CD4-positive, alpha-beta T cell (primary cell): ENCODE data around the gene PRR16. TPM values are rescaled to one million over a fixed set of nuclear protein-coding genes. Genes with fewer than 3 reads are reported as not detected.

ENCODE experiments used
- ATAC-seq: fragments of 200-7000 bp; cut with Tn5 transposase; one replicate; pipeline ENCODE4 v1.10.0; 2022; ENCODE audit warnings: mild to moderate bottlenecking; ENCODE audit not compliant: poor library complexity
- CTCF ChIA-PET: fragments of 350-600 bp; sonication (Branson Sonifier 250); formaldehyde crosslinking; loops from one replicate; lab custom pipeline; 2021; ENCODE audit warnings: antibody characterized with exemption, inconsistent platforms; lab: Charles Lee
- POLR2A ChIA-PET: fragments of 350-600 bp; sonication (Branson Sonifier 250); formaldehyde crosslinking; loops from one replicate; lab custom pipeline; 2021; ENCODE audit warnings: antibody characterized with exemption, inconsistent platforms; lab: Charles Lee
- DNase-seq, 14 experiments: peaks; one replicate each; pipeline ENCODE4 v3.0.0-alpha.2; 2013 to 2020; ENCODE audit warnings: mixed read lengths in 2 of 14
- H3K27ac ChIP-seq, 2 donors: one replicate each; pipeline versions ENCODE4 v1.5.1 to v1.7.0; 2013; ENCODE audit warnings: low read length in 2 of 2, low read depth in 1 of 2, mild to moderate bottlenecking in 1 of 2
- H3K27me3 ChIP-seq, 2 experiments: 1 replicate in 1 of 2; 2 replicates in 1 of 2; pipeline versions ENCODE4 v1.6.1 to v1.7.0; 2013; ENCODE audit warnings: low read length in 2 of 2, control low read depth in 1 of 2, mild to moderate bottlenecking in 1 of 2, moderate library complexity in 1 of 2; ENCODE audit not compliant: insufficient read depth in 2 of 2, control insufficient read depth in 1 of 2
- H3K36me3 ChIP-seq: one replicate; pipeline ENCODE4 v1.6.1; 2013; ENCODE audit warnings: low read length, control low read depth; ENCODE audit not compliant: insufficient read depth
- H3K4me1 ChIP-seq: one replicate; pipeline ENCODE4 v1.6.1; 2013; ENCODE audit warnings: low read length, control low read depth; ENCODE audit not compliant: insufficient read depth
- H3K4me3 ChIP-seq: one replicate; pipeline ENCODE4 v1.5.1; 2013; ENCODE audit warnings: mild to moderate bottlenecking, low read length, moderate library complexity
- H3K9me3 ChIP-seq, 2 experiments: 1 replicate in 1 of 2; 2 replicates in 1 of 2; pipeline versions ENCODE4 v1.6.1 to v1.7.0; 2013; ENCODE audit warnings: low read length in 2 of 2, mild to moderate bottlenecking in 2 of 2, control low read depth in 1 of 2, moderate library complexity in 1 of 2; ENCODE audit not compliant: control insufficient read depth in 1 of 2, insufficient read depth in 1 of 2
- H3K27ac Mint-ChIP-seq: one replicate; pipeline ENCODE4 v1.8.0; 2020; ENCODE audit warnings: mixed read lengths
- H3K27me3 Mint-ChIP-seq: one replicate; pipeline ENCODE4 v1.8.0; 2021; ENCODE audit warnings: mixed read lengths
- H3K36me3 Mint-ChIP-seq: one replicate; pipeline ENCODE4 v1.8.0; 2021; ENCODE audit warnings: low read depth, mixed read lengths
- H3K4me1 Mint-ChIP-seq: one replicate; pipeline ENCODE4 v1.8.0; 2021; ENCODE audit warnings: low read depth, mixed read lengths
- H3K4me3 Mint-ChIP-seq: one replicate; pipeline ENCODE4 v1.8.0; 2020; ENCODE audit warnings: mild to moderate bottlenecking, mixed read lengths
- H3K9me3 Mint-ChIP-seq: one replicate; pipeline ENCODE4 v1.8.0; 2020; ENCODE audit warnings: mixed read lengths
- intact Hi-C, 2 experiments: fragments of 100-400 bp; cut with DNase I in 1 of 2; cut with micrococcal nuclease in 1 of 2; formaldehyde crosslinking; loops; one replicate each; pipeline versions ENCODE4 v1.15.1 to v1.9.0; 2023 to 2025; cut with DNase I, micrococcal nuclease
- total RNA-seq, 174 experiments: library from RNA in 2 of 174; stranded (reverse) in 2 of 174; gene quantifications; one replicate each; pipeline ENCODE4 v1.2.3 and lab custom pipeline; 2021 to 2026
- TF ChIP-seq, protein P1 (sequence below): fragments of 200-600 bp; IDR thresholded peaks from one replicate; pipeline ENCODE4 v1.8.0; 2022; ENCODE audit warnings: antibody characterized with exemption, mild to moderate bottlenecking

PRR16 gene
- total RNA-seq, 2 experiments from 2014 or later, result not detected

GRCh38 chr5:120730214-120730613 is 266.1 kb downstream of the PRR16 start:
- CTCF ChIA-PET, result no interaction called here
- no peak overlapping the region for H3K27ac ChIP-seq
- Mint-ChIP-seq H3K9me3 (no peaks in the 10 kb centered on the region), H3K4me3 (no peak overlapping the region), H3K36me3 (no peaks in the 10 kb centered on the region), H3K27ac (no peak overlapping the region), H3K4me1 (no peaks in the 10 kb centered on the region), H3K27me3 (no peaks in the 10 kb centered on the region)
- ATAC-seq (no peak), DNase-seq (no peak)
- TF ChIP-seq, protein P1, sequence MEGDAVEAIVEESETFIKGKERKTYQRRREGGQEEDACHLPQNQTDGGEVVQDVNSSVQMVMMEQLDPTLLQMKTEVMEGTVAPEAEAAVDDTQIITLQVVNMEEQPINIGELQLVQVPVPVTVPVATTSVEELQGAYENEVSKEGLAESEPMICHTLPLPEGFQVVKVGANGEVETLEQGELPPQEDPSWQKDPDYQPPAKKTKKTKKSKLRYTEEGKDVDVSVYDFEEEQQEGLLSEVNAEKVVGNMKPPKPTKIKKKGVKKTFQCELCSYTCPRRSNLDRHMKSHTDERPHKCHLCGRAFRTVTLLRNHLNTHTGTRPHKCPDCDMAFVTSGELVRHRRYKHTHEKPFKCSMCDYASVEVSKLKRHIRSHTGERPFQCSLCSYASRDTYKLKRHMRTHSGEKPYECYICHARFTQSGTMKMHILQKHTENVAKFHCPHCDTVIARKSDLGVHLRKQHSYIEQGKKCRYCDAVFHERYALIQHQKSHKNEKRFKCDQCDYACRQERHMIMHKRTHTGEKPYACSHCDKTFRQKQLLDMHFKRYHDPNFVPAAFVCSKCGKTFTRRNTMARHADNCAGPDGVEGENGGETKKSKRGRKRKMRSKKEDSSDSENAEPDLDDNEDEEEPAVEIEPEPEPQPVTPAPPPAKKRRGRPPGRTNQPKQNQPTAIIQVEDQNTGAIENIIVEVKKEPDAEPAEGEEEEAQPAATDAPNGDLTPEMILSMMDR, result no peak
- H3K4me1 ChIP-seq, result no peaks in the 10 kb centered on the region
- H3K36me3 ChIP-seq, result no peaks in the 10 kb centered on the region
- intact Hi-C loops, result no loop called here
- no peaks in the 10 kb centered on the region for H3K27me3 ChIP-seq
- H3K4me3 ChIP-seq, result no peak overlapping the region
- H3K9me3 ChIP-seq, result peaks cover 0 to 4% of the 10 kb centered on the region in 2 experiments
- POLR2A ChIA-PET, result no interaction called here

- H3K4me3 ChIP-seq, result no peak overlapping the region
- no peak overlapping the region for H3K27ac ChIP-seq
- no peaks in the 10 kb centered on the region for H3K27me3 ChIP-seq
- Mint-ChIP-seq H3K36me3 (no peaks in the 10 kb centered on the region), H3K4me1 (no peaks in the 10 kb centered on the region), H3K27ac (no peak overlapping the region), H3K27me3 (no peaks in the 10 kb centered on the region), H3K4me3 (no peak overlapping the region), H3K9me3 (peaks cover 3% of the 10 kb centered on the region)
- DNase-seq (no peak), ATAC-seq (no peak)
- intact Hi-C loops, result no loop called here
- no peaks in the 10 kb centered on the region for H3K4me1 ChIP-seq
- CTCF ChIA-PET, result no interaction called here
- no peaks in the 10 kb centered on the region for H3K36me3 ChIP-seq
- TF ChIP-seq, protein P1, result no peak
- POLR2A ChIA-PET, result no interaction called here
- H3K9me3 ChIP-seq, result peaks cover 0 to 4% of the 10 kb centered on the region in 2 experiments
These were observed 269.9 kb downstream of the PRR16 start for GRCh38 chr5:120734033-120734432.

DNA sequence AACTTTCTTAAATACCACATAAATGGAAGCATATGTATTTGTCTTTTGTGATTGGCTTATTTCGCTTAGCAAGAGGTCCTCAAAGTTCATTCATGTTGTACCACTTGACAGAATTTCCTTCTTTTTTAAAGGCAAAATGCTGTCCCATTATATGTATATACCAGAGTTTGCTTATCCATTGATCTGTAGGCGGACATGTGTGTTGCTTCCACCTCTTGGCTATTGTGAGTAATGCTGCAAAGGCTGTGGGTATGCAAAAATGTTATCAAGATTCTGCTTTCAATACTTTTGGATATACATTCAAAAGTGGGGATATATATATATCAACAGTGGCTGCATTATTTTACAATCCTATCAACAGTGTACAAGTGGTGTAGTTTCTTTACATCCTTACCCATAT is 271.0 kb downstream of the PRR16 start:
- ChIA-PET POLR2A (no interaction called here), CTCF (no interaction called here)
- H3K4me1 ChIP-seq, result no peaks in the 10 kb centered on the region
- no peaks in the 10 kb centered on the region for H3K27me3 ChIP-seq
- Mint-ChIP-seq H3K27ac (no peak overlapping the region), H3K4me3 (no peak overlapping the region), H3K36me3 (no peaks in the 10 kb centered on the region), H3K4me1 (no peaks in the 10 kb centered on the region), H3K27me3 (no peaks in the 10 kb centered on the region), H3K9me3 (peaks cover 3% of the 10 kb centered on the region)
- TF ChIP-seq, protein P1, result no peak
- DNase-seq (no peak), ATAC-seq (no peak)
- H3K27ac ChIP-seq, result no peak overlapping the region
- H3K36me3 ChIP-seq, result no peaks in the 10 kb centered on the region
- no peak overlapping the region for H3K4me3 ChIP-seq
- peaks cover 0 to 4% of the 10 kb centered on the region in 2 experiments for H3K9me3 ChIP-seq
- intact Hi-C loops, result no loop called here
